Prostate gland (tissue), 2 donors: ENCODE results near the gene SCO1. TPM values are rescaled to one million over a fixed set of nuclear protein-coding genes. Genes with fewer than 3 reads are reported as not detected.

Experiments
- DNase-seq: peaks from one replicate; pipeline ENCODE4 v3.0.0-alpha.2; 2019; ENCODE audit warnings: low spot score
- H3K27ac ChIP-seq, 2 donors: fragments of 200-600 bp; sonication (generic); 2 replicates each; pipeline ENCODE4 v1.5.1; 2017 to 2019
- H3K27me3 ChIP-seq: fragments of 200-600 bp; sonication (generic); replicated peaks from 2 replicates; pipeline ENCODE4 v1.5.1; 2019; ENCODE audit not compliant: insufficient read depth
- H3K36me3 ChIP-seq, 2 donors: fragments of 200-600 bp; sonication (generic); 1 replicate in 1 of 2; 2 replicates in 1 of 2; pipeline versions ENCODE4 v1.5.1 to v1.8.1; 2017 to 2019
- H3K4me1 ChIP-seq: fragments of 200-600 bp; sonication (generic); replicated peaks from 2 replicates; pipeline ENCODE4 v1.5.1; 2019
- H3K4me3 ChIP-seq, 2 donors: fragments of 200-600 bp; sonication (generic); 2 replicates each; pipeline ENCODE4 v1.5.1; 2017 to 2019
- H3K9me3 ChIP-seq: fragments of 200-600 bp; sonication (generic); 2 replicates; pipeline ENCODE4 v1.5.1; 2017
- POLR2A ChIP-seq: fragments of 450-650 bp; IDR thresholded peaks from one replicate; pipeline ENCODE4 v1.6.1; 2016; ENCODE audit warnings: antibody characterized with exemption, mild to moderate bottlenecking
- POLR2AphosphoS5 ChIP-seq: sonication (generic); formaldehyde crosslinking; IDR thresholded peaks from one replicate; pipeline ENCODE4 v1.6.1; 2017; ENCODE audit warnings: antibody characterized with exemption
- WGBS: methylation state at CpG from one replicate; pipeline ENCODE4 v1.1.5; 2018; 5-methylcytosine and 5-hydroxymethylcytosine counted together
- intact Hi-C: fragments of 100-400 bp; cut with DNase I; formaldehyde crosslinking; loops from one replicate; pipeline ENCODE4 v1.14.2; 2022
- total RNA-seq, 2 donors: library from RNA; depleted of rRNA; stranded (reverse); fragments of >200 nt; gene quantifications; one replicate each; pipeline ENCODE4 v1.1.0, GENCODE V29; 2016
- TF ChIP-seq, protein P1 (sequence below), 4 experiments: fragments of 200-600 bp in 2 of 4; fragments of 450-650 bp in 2 of 4; sonication (generic) in 2 of 4; IDR thresholded peaks; 1 replicate in 3 of 4; 2 replicates in 1 of 4; pipeline ENCODE4 v1.5.1; 2016 to 2019; ENCODE audit warnings: antibody characterized with exemption in 4 of 4, mild to moderate bottlenecking in 2 of 4, moderate library complexity in 2 of 4

The SCO1 gene
- total RNA-seq, 2 donors from 2014 or later = 21.7 to 38.3 TPM

DNA sequence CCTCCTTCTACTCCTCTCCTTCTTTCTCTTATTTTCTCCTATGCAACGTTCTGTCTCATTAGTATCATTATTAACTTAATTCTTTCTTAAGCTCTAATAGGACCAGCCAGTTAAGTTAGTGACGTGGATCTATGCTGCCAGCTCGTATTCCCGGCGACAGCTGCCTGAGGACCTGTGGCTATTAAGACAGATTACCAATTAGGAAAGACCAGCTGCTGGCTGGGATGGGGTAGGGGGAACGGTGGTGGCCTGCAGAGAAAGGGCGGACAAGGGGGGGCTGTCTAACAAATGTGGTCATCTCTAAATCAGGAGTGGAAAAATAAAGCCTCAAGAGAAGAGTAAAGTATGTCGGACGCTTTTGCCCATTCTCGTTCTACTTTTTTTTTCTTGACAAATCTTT, 39.5 kb downstream of the SCO1 start:
- Histone ChIP-seq H3K4me3 (no peak overlapping the region), H3K27ac (no peak overlapping the region), H3K4me1 (no peaks in the 10 kb centered on the region), H3K27me3 (no peaks in the 10 kb centered on the region), H3K36me3 (no peaks in the 10 kb centered on the region), H3K9me3 (no peaks in the 10 kb centered on the region)
- TF ChIP-seq POLR2AphosphoS5 = no peak
- TF ChIP-seq POLR2A = no peak
- TF ChIP-seq, protein P1, sequence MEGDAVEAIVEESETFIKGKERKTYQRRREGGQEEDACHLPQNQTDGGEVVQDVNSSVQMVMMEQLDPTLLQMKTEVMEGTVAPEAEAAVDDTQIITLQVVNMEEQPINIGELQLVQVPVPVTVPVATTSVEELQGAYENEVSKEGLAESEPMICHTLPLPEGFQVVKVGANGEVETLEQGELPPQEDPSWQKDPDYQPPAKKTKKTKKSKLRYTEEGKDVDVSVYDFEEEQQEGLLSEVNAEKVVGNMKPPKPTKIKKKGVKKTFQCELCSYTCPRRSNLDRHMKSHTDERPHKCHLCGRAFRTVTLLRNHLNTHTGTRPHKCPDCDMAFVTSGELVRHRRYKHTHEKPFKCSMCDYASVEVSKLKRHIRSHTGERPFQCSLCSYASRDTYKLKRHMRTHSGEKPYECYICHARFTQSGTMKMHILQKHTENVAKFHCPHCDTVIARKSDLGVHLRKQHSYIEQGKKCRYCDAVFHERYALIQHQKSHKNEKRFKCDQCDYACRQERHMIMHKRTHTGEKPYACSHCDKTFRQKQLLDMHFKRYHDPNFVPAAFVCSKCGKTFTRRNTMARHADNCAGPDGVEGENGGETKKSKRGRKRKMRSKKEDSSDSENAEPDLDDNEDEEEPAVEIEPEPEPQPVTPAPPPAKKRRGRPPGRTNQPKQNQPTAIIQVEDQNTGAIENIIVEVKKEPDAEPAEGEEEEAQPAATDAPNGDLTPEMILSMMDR (IDR thresholded peaks at IDR 0.05) = no peak
- no peak for DNase-seq
- WGBS = 75% methylated on average over 10 of the region's 10 CpGs
- intact Hi-C loops = no loop called here

DNA sequence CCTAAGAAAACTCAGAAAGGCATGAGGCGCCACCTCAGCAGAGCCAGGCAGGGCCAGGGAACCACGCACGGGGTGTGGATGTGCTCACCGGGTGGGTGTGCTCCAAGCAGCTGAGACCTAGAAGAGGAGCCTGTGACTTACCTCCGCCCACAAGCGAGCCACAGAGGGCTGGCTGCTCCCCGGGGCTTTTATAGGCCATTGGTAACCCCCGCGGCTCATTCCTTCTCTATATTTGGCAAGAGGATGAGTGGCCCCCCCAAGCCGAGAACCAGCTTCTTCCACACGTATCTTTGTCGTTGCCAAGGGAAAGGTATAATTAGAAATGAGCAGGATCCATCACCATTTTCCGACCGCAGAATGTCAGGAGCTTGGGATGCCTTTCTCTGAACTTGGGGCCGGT, 40.2 kb downstream of the SCO1 start, which contains the start of gene MYH3:
Gene MYH3 (minus strand): TSS at position 162 of the 400 bp plus-strand sequence. CDS start 2,245 bp downstream, outside the sequence.
- Histone ChIP-seq H3K4me1 (no peaks in the 10 kb centered on the region), H3K27me3 (no peaks in the 10 kb centered on the region), H3K36me3 (no peaks in the 10 kb centered on the region), H3K9me3 (no peaks in the 10 kb centered on the region), H3K4me3 (no peak within 1 kb of the TSS), H3K27ac (no peak within 1 kb of the TSS)
- intact Hi-C loops = no loop called here
- WGBS = 71% methylated on average over 15 of the region's 15 CpGs
- DNase-seq = no peak
- no peak for TF ChIP-seq POLR2AphosphoS5
- no peak for TF ChIP-seq POLR2A
- TF ChIP-seq, protein P1 (IDR thresholded peaks at IDR 0.05) = no peak

DNA sequence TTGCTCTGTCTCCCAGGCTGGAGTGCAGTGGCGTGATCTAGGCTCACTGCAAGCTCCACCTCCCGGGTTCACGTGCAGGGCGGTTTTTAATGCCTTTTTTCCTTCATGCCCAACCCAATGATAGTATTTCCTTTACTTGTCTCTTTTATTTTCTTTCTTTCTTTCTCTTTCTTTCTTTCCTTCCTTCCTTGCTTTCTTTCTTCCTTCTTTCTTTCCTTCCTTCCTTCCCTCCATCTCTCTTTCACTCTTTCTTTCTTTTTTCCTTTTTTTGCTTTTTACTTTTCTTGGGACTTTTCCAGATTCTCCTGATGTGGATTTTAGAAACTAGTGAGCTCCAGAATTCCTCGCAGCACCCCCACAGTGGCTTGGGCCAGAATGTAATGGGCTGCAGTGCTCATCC, 43.3 kb downstream of the SCO1 start:
- H3K4me1 ChIP-seq = no peaks in the 10 kb centered on the region
- no peaks in the 10 kb centered on the region for H3K36me3 ChIP-seq
- intact Hi-C loops = no loop called here
- H3K9me3 ChIP-seq = no peaks in the 10 kb centered on the region
- TF ChIP-seq POLR2A (no peak), POLR2AphosphoS5 (no peak)
- TF ChIP-seq, protein P1 (IDR thresholded peaks at IDR 0.05) = no peak
- H3K27ac ChIP-seq = no peak overlapping the region
- no peak for DNase-seq
- 69% methylated on average over 5 of the region's 5 CpGs for WGBS
- no peaks in the 10 kb centered on the region for H3K27me3 ChIP-seq
- no peak overlapping the region for H3K4me3 ChIP-seq

- Histone ChIP-seq H3K4me3 (no peak overlapping the region), H3K36me3 (no peaks in the 10 kb centered on the region), H3K4me1 (no peaks in the 10 kb centered on the region), H3K9me3 (no peaks in the 10 kb centered on the region), H3K27ac (no peak overlapping the region), H3K27me3 (no peaks in the 10 kb centered on the region)
- intact Hi-C loops = no loop called here
- DNase-seq = no peak
- TF ChIP-seq POLR2AphosphoS5 = no peak
- TF ChIP-seq POLR2A = no peak
- TF ChIP-seq, protein P1 (IDR thresholded peaks at IDR 0.05) = no peak
- WGBS = 68% methylated on average over 11 of the region's 11 CpGs
Measured at GRCh38 chr17:10652984-10653659, 44.2 kb downstream of the SCO1 start.

DNA sequence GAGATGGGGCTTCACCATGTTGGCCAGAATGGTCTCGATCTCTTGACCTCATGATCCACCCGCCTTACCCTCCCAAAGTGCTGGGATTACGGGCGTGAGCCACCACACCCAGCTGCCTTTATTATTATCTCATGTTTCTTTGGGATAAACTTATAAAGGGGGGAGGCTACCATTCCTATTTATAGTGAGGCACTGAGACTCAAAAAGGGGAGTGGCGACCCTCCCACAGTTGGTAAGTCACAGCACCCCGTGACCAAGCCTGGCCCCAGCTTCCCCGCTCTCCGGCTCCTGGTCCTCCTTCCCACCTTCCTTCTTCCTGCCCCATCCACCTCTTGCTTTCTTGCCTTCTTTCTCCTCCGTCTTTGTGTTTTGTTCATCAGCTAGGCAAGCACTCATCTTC, 45.4 kb downstream of the SCO1 start:
- H3K27ac ChIP-seq = no peak overlapping the region
- intact Hi-C loops = no loop called here
- no peak overlapping the region for H3K4me3 ChIP-seq
- no peaks in the 10 kb centered on the region for H3K36me3 ChIP-seq
- TF ChIP-seq POLR2AphosphoS5 (no peak), POLR2A (no peak)
- TF ChIP-seq, protein P1 (IDR thresholded peaks at IDR 0.05) = no peak
- no peaks in the 10 kb centered on the region for H3K27me3 ChIP-seq
- 79% methylated on average over 9 of the region's 9 CpGs for WGBS
- no peaks in the 10 kb centered on the region for H3K9me3 ChIP-seq
- no peak for DNase-seq
- no peaks in the 10 kb centered on the region for H3K4me1 ChIP-seq
